Liver (tissue), 9 donors: ENCODE results near the gene BICRA. TPM values are rescaled to one million over a fixed set of nuclear protein-coding genes. Genes with fewer than 3 reads are reported as not detected.

Source experiments
- DNase-seq: peaks from one replicate; pipeline ENCODE4 v3.0.0-alpha.2; 2017; ENCODE audit warnings: low spot score
- H3K27ac ChIP-seq, 2 donors: one replicate each; pipeline ENCODE4 v1.7.0; 2013; ENCODE audit warnings: inconsistent platforms in 2 of 2, low read length in 2 of 2, control low read depth in 1 of 2, low read depth in 1 of 2, mild to moderate bottlenecking in 1 of 2
- H3K27me3 ChIP-seq, 4 donors: one replicate each; pipeline versions ENCODE4 v1.6.1 to v1.7.0; 2013; ENCODE audit warnings: low read length in 3 of 4, inconsistent platforms in 1 of 4, mild to moderate bottlenecking in 1 of 4, moderate library complexity in 1 of 4; ENCODE audit not compliant: control insufficient read depth in 4 of 4, insufficient read depth in 4 of 4
- H3K36me3 ChIP-seq, 4 donors: one replicate each; pipeline versions ENCODE4 v1.6.1 to v1.7.0; 2013; ENCODE audit warnings: low read length in 3 of 4, mild to moderate bottlenecking in 3 of 4, low read depth in 1 of 4, moderate library complexity in 1 of 4; ENCODE audit not compliant: control insufficient read depth in 4 of 4, insufficient read depth in 3 of 4
- H3K4me1 ChIP-seq, 4 donors: one replicate each; pipeline versions ENCODE4 v1.6.1 to v1.7.0; 2013; ENCODE audit warnings: low read length in 3 of 4, mild to moderate bottlenecking in 3 of 4, moderate library complexity in 1 of 4; ENCODE audit not compliant: control insufficient read depth in 4 of 4, insufficient read depth in 4 of 4
- H3K4me3 ChIP-seq, 3 donors: one replicate each; pipeline versions ENCODE4 v1.6.1 to v1.7.0; 2013; ENCODE audit warnings: low read length in 3 of 3, control low read depth in 1 of 3, low read depth in 1 of 3, mild to moderate bottlenecking in 1 of 3
- H3K9ac ChIP-seq, 2 donors: one replicate each; pipeline ENCODE4 v1.7.0; 2013; ENCODE audit warnings: low read length in 2 of 2, mild to moderate bottlenecking in 2 of 2, moderate library complexity in 2 of 2, control low read depth in 1 of 2, low read depth in 1 of 2
- H3K9me3 ChIP-seq, 4 donors: one replicate each; pipeline versions ENCODE4 v1.6.1 to v1.7.0; 2013; ENCODE audit warnings: low read length in 3 of 4; ENCODE audit not compliant: control insufficient read depth in 4 of 4
- EGR1 ChIP-seq, 2 donors: IDR thresholded peaks; 2 replicates each; pipeline ENCODE4 v1.6.1; 2016 to 2018; ENCODE audit warnings: antibody characterized with exemption in 2 of 2, low read depth in 2 of 2
- FOXA1 ChIP-seq: IDR thresholded peaks from 2 replicates; pipeline ENCODE4 v1.6.1; 2016; ENCODE audit warnings: antibody characterized with exemption
- FOXA2 ChIP-seq: IDR thresholded peaks from 2 replicates; pipeline ENCODE4 v1.6.1; 2016; ENCODE audit warnings: antibody characterized with exemption
- GABPA ChIP-seq, 2 donors: IDR thresholded peaks in 1 of 2; conservative IDR thresholded peaks in 1 of 2; 2 replicates each; pipeline ENCODE4 v1.6.1; 2016; ENCODE audit warnings: antibody characterized with exemption in 2 of 2, mild to moderate bottlenecking in 1 of 2, moderate library complexity in 1 of 2
- HNF4A ChIP-seq, 2 donors: conservative IDR thresholded peaks; 2 replicates each; pipeline ENCODE4 v1.6.1; 2016; ENCODE audit warnings: antibody characterized with exemption in 2 of 2, mild to moderate bottlenecking in 2 of 2
- HNF4G ChIP-seq: IDR thresholded peaks from 2 replicates; pipeline ENCODE4 v1.6.1; 2016; ENCODE audit warnings: antibody characterized with exemption
- JUND ChIP-seq, 2 donors: IDR thresholded peaks; 2 replicates each; pipeline ENCODE4 v1.6.1; 2016; ENCODE audit warnings: antibody characterized with exemption in 2 of 2
- RAD21 ChIP-seq, 2 donors: IDR thresholded peaks; 2 replicates each; pipeline ENCODE4 v1.6.1; 2016; ENCODE audit warnings: antibody characterized with exemption in 2 of 2, mild to moderate bottlenecking in 2 of 2
- RXRA ChIP-seq, 2 donors: IDR thresholded peaks; 2 replicates each; pipeline ENCODE4 v1.6.1; 2017 to 2018; ENCODE audit warnings: antibody characterized with exemption in 2 of 2, mild to moderate bottlenecking in 1 of 2
- SP1 ChIP-seq: IDR thresholded peaks from 2 replicates; pipeline ENCODE4 v1.6.1; 2018; ENCODE audit warnings: antibody characterized with exemption, mild to moderate bottlenecking
- TAF1 ChIP-seq: conservative IDR thresholded peaks from 2 replicates; pipeline ENCODE4 v1.6.1; 2016; ENCODE audit warnings: antibody characterized with exemption, mild to moderate bottlenecking
- YY1 ChIP-seq: IDR thresholded peaks from 2 replicates; pipeline ENCODE4 v1.6.1; 2016; ENCODE audit warnings: antibody characterized with exemption, mild to moderate bottlenecking
- WGBS: extraction: QIAGEN DNeasy Blood & Tissue Kit; methylation state at CpG from one replicate; pipeline ENCODE4 v1.1.7; 2013; 5-methylcytosine and 5-hydroxymethylcytosine counted together
- polyA plus RNA-seq, 2 donors: library from polyadenylated mRNA; stranded (reverse) in 1 of 2; unstranded in 1 of 2; fragments of 200-250 nt in 1 of 2; fragments of >200 nt in 1 of 2; fragmentation: Nextera tagmentation in 1 of 2; extraction: Ambion mirVana in 1 of 2; gene quantifications; one replicate each; pipeline versions ENCODE4 v1.2.1 to v1.2.3, GENCODE V29; 2013 to 2015
- total RNA-seq, 2 donors: library from RNA; depleted of rRNA; stranded (reverse); fragments of >200 nt; gene quantifications; one replicate each; pipeline ENCODE4 v1.2.3, GENCODE V29; 2014
- TF ChIP-seq, protein P1 (sequence below): IDR thresholded peaks from 2 replicates; pipeline ENCODE4 v1.6.1; 2016; ENCODE audit warnings: antibody characterized with exemption
- TF ChIP-seq, protein P2 (sequence below): IDR thresholded peaks from 2 replicates; pipeline ENCODE4 v1.6.1; 2016; ENCODE audit warnings: antibody characterized with exemption
- TF ChIP-seq, protein P3 (sequence below): IDR thresholded peaks from 2 replicates; pipeline ENCODE4 v1.6.1; 2016; ENCODE audit warnings: antibody characterized with exemption, mild to moderate bottlenecking
- TF ChIP-seq, protein P4 (sequence below): IDR thresholded peaks from 2 replicates; pipeline ENCODE4 v1.6.1; 2016; ENCODE audit warnings: antibody characterized with exemption
- TF ChIP-seq, protein P5 (sequence below): fragments of 150-350 bp; IDR thresholded peaks from 2 replicates; pipeline ENCODE4 v1.5.1; 2017; ENCODE audit warnings: improper control_type of control experiment, low read depth, low read length; ENCODE audit not compliant: missing input control
- donor health status: healthy.
- donor health status: healthy.
- donor health status: healthy.
- donor health status: healthy.
- donor health status: healthy.

BICRA gene
- total and polyA plus RNA-seq, 4 donors, result 0.63 to 8.9 (median 3.0) TPM

DNA sequence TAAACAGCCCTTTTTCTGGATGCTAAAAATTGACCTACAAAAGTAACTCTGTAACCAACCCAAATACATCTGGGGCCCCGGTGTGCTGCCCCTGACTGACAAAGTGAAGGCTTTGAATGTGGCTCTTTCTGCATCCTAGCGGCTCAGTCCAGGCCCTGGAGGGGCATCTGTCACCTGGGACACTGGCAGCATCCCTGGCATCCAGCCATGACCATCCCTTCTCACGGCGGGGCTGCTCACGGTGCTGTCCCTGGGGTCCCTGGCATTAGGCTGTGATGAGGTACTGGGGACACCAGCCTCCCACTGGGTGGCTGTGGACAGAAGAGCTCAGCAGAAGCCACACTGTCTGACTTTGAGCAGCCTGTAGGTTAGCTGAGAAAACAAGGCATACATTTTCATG is 34.3 kb downstream of the BICRA start:
- H3K27ac ChIP-seq, result no peak overlapping the region
- H3K9ac ChIP-seq, result no peak overlapping the region
- TF ChIP-seq RAD21 (IDR thresholded peaks at IDR 0.05), result no peak
- TF ChIP-seq EGR1 (IDR thresholded peaks at IDR 0.05; ENCODE audit: low read depth in 2 of 2), result no peak
- TF ChIP-seq HNF4G, result no peak
- TF ChIP-seq RXRA (IDR thresholded peaks at IDR 0.05), result no peak
- TF ChIP-seq, protein P1, sequence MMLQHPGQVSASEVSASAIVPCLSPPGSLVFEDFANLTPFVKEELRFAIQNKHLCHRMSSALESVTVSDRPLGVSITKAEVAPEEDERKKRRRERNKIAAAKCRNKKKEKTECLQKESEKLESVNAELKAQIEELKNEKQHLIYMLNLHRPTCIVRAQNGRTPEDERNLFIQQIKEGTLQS, result no peak
- TF ChIP-seq, protein P2, sequence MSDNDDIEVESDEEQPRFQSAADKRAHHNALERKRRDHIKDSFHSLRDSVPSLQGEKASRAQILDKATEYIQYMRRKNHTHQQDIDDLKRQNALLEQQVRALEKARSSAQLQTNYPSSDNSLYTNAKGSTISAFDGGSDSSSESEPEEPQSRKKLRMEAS, result no peak
- TF ChIP-seq YY1, result no peak
- no peak for TF ChIP-seq GABPA (IDR thresholded peaks at IDR 0.05 in 1 of 2, conservative IDR thresholded peaks at IDR 0.05 in 1 of 2)
- TF ChIP-seq JUND (IDR thresholded peaks at IDR 0.05), result no peak
- TF ChIP-seq TAF1, result no peak
- TF ChIP-seq, protein P3, sequence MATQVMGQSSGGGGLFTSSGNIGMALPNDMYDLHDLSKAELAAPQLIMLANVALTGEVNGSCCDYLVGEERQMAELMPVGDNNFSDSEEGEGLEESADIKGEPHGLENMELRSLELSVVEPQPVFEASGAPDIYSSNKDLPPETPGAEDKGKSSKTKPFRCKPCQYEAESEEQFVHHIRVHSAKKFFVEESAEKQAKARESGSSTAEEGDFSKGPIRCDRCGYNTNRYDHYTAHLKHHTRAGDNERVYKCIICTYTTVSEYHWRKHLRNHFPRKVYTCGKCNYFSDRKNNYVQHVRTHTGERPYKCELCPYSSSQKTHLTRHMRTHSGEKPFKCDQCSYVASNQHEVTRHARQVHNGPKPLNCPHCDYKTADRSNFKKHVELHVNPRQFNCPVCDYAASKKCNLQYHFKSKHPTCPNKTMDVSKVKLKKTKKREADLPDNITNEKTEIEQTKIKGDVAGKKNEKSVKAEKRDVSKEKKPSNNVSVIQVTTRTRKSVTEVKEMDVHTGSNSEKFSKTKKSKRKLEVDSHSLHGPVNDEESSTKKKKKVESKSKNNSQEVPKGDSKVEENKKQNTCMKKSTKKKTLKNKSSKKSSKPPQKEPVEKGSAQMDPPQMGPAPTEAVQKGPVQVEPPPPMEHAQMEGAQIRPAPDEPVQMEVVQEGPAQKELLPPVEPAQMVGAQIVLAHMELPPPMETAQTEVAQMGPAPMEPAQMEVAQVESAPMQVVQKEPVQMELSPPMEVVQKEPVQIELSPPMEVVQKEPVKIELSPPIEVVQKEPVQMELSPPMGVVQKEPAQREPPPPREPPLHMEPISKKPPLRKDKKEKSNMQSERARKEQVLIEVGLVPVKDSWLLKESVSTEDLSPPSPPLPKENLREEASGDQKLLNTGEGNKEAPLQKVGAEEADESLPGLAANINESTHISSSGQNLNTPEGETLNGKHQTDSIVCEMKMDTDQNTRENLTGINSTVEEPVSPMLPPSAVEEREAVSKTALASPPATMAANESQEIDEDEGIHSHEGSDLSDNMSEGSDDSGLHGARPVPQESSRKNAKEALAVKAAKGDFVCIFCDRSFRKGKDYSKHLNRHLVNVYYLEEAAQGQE, result no peak
- TF ChIP-seq FOXA2, result no peak
- TF ChIP-seq, protein P4, sequence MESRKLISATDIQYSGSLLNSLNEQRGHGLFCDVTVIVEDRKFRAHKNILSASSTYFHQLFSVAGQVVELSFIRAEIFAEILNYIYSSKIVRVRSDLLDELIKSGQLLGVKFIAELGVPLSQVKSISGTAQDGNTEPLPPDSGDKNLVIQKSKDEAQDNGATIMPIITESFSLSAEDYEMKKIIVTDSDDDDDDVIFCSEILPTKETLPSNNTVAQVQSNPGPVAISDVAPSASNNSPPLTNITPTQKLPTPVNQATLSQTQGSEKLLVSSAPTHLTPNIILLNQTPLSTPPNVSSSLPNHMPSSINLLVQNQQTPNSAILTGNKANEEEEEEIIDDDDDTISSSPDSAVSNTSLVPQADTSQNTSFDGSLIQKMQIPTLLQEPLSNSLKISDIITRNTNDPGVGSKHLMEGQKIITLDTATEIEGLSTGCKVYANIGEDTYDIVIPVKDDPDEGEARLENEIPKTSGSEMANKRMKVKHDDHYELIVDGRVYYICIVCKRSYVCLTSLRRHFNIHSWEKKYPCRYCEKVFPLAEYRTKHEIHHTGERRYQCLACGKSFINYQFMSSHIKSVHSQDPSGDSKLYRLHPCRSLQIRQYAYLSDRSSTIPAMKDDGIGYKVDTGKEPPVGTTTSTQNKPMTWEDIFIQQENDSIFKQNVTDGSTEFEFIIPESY, result no peak
- TF ChIP-seq FOXA1, result no peak
- no peak for TF ChIP-seq HNF4A (conservative IDR thresholded peaks at IDR 0.05)
- no peak for TF ChIP-seq SP1
- H3K4me1 ChIP-seq, result peaks cover 3 to 12% (median 7%) of the 10 kb centered on the region in 4 donors
- DNase-seq, result no peak
- no peak overlapping the region for H3K4me3 ChIP-seq
- WGBS, result 95% methylated on average over 5 of the region's 5 CpGs
- H3K9me3 ChIP-seq, result no peaks in the 10 kb centered on the region
- no peaks in the 10 kb centered on the region for H3K27me3 ChIP-seq
- H3K36me3 ChIP-seq, result no peaks in the 10 kb centered on the region

GRCh38 chr19:47644199-47644598 is 35.3 kb downstream of the BICRA start:
- Histone ChIP-seq H3K27ac (peak overlapping the region in 1 of 2 donors; percentile 2), H3K4me1 (peaks cover 3 to 12% (median 8%) of the 10 kb centered on the region in 4 donors), H3K27me3 (no peaks in the 10 kb centered on the region), H3K9me3 (no peaks in the 10 kb centered on the region), H3K9ac (no peak overlapping the region), H3K4me3 (no peak overlapping the region), H3K36me3 (no peaks in the 10 kb centered on the region)
- 95% methylated on average over 1 of the region's 1 CpG for WGBS
- DNase-seq, result no peak
- TF ChIP-seq, protein P3, result no peak
- TF ChIP-seq RXRA (IDR thresholded peaks at IDR 0.05) (no peak), SP1 (no peak), FOXA2 (no peak), FOXA1 (no peak)
- TF ChIP-seq, protein P5, sequence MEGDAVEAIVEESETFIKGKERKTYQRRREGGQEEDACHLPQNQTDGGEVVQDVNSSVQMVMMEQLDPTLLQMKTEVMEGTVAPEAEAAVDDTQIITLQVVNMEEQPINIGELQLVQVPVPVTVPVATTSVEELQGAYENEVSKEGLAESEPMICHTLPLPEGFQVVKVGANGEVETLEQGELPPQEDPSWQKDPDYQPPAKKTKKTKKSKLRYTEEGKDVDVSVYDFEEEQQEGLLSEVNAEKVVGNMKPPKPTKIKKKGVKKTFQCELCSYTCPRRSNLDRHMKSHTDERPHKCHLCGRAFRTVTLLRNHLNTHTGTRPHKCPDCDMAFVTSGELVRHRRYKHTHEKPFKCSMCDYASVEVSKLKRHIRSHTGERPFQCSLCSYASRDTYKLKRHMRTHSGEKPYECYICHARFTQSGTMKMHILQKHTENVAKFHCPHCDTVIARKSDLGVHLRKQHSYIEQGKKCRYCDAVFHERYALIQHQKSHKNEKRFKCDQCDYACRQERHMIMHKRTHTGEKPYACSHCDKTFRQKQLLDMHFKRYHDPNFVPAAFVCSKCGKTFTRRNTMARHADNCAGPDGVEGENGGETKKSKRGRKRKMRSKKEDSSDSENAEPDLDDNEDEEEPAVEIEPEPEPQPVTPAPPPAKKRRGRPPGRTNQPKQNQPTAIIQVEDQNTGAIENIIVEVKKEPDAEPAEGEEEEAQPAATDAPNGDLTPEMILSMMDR, result no peak
- TF ChIP-seq, protein P4, result no peak
